GM18858 (cell line): ENCODE data around the gene VAC14.

Source experiments
- ATAC-seq: cut with Tn5 transposase; IDR thresholded peaks from one replicate; pipeline ENCODE4 v1.9.1; 2021; ENCODE audit not compliant: unreplicated experiment

Gene VAC14

DNA sequence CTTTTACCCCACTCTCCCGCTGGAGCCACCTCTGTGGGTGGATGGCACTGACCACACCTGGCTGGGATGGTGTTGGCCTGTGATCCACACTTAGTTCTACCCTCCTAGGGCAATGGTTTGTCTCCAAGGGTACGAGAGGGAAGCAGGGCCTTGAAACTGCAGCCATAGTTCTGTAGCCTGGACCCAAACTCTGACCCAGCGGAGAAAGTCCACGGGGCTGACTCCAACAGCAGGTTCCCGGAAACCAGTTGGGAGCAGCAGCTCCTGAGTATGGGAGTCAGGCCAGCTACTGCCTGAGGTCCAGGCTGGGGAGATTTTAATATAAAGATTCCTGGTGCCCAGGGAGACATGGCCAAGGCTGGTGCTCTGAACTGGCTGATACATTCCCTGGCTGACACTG, 91.5 kb downstream of the VAC14 start:
- no peak for ATAC-seq

DNA sequence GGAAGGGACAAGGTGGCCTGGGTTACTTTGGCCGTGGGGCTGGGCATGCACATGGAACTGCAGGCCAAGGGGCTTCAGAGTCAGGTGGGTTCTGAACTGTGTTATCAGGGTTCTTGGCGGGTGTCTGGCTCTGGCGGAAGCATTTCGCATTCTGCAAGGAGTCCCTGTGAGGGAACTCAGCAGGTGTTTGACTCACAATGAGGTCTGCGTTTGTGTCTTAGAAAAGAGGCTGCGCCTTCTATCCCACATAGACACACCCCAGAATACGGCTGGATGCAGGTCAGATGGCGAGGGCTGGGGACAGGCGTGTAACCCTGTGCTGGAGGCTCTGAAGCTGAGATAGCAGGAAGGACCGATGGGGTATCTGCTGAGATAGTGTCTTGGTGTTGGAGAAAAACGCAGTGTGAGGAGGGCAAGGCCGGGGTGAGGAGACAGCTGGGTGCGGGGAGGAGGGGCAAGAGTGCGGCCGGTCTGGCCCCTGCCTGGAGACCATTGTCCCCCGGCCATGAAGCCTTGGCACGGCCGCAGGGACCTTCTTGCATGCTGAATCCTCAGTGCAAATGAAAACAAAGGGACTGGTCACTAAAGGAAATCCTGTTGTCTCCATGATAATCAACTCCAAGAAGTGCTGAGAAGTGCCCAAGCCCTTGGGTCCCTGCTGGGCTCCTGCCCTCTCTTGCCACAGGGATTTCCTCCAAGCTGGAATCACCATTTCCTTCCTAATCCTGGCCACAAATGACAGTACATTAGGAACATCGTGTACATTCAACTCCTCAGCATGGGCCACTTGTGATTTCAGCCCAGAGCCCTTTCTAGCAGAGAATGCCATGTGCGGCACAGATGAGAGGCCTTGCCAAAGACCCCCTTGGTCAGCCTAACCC, 92.4 kb downstream of the VAC14 start:
- ATAC-seq: no peak

DNA sequence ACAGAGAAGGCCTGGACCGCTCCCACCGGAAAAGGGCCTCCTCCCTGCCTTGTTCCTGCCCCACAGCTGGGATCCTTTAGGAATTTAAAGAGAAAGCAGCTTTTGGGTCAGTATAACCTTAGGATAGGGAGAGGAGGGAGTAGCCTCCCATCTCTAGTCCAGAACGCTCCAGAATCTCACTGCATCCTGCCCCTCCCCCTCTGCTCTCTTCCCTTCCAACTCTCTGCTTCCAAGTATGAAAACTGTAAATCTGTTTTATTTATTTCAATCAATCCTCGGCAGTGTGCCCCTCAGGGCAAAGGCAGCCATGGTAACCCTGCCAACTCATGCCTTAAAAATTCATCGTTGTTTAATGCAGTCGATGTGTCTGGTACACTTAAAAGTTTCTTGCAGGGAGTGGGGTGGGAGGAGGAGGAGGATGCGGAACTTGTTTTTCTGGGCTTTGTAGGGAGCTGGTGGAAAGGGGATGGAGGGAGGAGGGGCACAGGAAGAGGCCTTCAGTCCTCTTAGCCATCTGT, 94.0 kb downstream of the VAC14 start:
- no peak for ATAC-seq

DNA sequence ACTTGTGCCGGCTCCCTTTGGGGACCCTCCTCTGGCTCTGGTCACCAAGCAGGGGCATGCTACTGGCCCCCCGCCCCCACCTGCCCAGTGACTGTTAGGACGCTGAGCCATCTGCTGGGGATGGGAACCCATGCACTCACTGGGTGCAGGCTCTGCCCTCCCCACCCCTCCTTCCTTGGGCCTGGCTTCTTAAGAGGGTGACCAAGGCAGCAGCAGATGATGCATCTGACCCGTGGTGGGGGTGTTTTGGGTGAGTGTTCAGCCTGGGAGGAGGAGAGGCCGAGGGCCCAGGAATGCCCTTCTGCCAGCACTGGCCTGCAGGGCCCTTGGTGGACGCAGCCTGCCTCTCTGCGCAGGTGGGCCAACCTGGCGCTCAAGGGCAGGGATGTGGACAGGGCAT, 95.9 kb downstream of the VAC14 start:
- no peak for ATAC-seq

DNA sequence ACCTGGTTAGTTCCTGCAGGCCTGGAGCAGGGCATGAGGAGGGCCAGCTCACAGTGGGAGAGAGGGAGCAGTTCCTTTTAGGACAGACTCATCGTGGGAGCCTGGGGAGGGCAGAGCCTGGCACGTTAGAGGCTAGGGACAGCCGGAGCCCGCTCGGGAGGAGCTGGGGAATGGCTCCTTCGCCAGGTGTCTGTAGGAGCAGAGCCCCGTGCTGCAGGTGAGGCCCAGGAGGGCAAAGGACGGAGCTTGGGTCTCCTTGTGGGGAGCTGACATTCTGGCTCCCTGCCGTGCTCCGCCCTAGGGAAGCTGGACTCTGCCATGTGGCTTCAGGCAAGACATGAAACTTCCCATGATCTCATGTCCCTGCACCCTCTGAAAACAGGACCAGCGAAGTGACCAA, 96.4 kb downstream of the VAC14 start:
- ATAC-seq: no peak

DNA sequence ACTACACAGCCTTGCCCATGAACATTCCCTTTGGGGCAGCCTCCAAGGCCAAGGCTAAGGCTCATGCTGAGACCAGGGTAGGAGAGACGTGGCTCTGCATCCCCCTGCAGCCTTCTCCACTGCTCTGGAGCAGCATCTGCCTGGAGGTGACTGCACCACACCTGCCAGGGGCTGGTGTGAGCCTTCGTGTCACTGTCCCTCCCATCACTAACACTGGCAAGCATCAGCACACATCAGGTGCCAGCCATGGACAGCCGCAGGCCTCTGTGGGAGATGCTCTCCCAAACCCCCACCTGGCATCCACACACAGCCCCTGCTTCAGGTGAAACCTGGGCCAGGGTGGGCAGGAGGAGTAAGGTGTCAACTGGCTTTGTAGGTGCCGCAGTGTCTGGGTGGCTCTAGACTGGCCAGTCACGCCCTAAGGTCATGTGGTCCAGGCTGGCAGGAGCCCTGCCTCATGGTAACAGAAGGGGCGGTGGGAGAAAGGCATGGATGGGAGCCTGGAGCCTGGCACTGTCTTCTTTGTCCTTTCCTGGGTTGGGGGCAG, 97.0 kb downstream of the VAC14 start:
- ATAC-seq: no peak

DNA sequence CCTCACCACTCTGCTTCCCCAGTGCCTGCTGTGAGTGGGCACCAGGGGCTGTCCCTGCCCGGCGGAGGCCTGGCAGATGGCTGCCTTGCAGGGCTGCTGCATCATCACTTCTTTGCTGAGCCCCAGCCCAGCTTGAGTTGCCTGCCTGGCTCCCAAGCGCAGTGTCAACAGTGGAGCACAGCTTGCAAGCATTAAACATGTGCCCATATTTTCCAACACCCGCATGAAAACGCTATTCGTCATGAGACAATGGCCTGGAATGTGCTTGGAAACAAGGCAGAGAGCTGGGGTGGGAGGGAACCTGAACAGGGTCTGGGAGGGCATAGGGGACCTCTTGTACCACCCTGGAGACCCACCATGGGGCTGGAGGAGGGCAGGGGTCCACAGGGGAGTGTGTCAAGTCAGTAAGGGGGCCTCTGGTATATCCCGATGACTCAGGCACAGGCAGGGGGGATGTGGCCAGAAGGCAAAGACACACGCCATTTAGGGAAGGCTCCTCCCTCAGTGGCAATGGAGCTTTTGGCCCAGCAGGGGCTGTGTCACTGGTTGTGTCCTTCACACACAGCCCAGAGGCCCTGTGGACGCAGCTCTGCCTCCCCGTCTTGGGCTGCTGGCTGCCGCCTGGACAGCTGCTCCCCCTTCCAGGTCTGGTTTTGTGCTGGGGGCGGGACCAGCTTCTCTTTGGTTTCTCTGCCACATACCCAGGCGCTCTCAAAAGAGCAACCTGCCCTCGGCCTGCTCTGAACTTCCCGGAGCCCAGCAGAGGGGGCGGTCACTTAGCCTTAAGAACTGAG, 97.7 kb downstream of the VAC14 start:
- ATAC-seq: no peak

DNA sequence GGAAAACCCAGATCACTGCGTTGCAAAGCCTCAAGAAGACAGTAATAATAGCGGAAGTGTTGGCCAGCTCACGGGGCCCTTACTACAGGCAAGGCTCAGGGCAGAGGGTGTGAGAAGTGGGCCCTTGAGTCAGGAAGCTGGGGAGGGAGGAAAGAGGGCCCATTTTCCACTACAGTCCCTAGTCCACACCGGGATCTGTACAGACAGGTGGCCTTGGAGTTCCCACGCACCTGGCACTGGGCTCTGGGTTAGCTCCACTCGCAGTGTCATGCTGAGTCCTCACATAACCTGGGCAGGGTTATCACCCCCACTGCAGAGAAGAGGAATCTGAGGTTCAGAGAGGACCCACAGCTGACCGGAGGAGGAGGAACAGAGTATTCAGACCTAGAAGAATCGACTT, 98.3 kb downstream of the VAC14 start:
- ATAC-seq: no peak

DNA sequence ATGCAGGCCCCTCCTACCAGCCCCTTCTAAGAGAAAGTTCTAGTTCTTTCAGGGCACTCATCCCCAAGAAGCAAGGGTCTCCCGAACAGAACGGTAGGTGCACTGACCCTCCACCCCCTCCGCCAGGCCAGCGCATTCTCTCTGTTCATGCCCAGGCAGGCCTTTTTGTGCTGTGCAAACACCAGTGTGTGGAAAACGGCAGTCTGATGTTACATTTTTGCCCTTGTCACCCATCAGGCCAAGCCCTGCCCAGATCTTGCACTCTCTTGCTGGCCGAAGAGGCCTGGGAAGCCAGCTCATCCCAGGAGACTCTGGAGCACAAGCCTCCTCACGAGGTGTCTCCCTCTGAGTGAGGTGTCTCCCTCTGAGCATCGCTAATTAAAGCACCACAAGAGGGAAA, 99.0 kb downstream of the VAC14 start:
- ATAC-seq: no peak

DNA sequence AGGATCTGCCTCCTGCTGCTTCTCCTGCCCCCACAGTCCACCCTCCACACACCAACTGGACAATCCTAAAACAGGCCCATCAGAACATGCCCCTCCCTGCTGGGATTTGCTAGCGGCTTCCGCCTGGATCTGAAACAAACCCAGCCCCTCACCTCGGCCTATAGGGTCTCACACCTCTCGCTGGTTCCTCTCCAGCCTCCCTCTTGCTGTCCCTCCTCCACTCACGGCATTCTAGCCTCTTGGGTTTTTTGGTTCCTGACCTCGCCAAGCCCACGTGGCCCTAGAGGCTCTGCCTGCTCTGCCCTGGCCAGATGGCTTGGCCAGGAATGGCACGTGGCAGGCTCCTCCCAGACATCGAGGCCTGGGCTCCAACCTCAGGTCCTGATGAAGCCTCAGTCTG, 99.4 kb downstream of the VAC14 start:
- ATAC-seq: no peak

DNA sequence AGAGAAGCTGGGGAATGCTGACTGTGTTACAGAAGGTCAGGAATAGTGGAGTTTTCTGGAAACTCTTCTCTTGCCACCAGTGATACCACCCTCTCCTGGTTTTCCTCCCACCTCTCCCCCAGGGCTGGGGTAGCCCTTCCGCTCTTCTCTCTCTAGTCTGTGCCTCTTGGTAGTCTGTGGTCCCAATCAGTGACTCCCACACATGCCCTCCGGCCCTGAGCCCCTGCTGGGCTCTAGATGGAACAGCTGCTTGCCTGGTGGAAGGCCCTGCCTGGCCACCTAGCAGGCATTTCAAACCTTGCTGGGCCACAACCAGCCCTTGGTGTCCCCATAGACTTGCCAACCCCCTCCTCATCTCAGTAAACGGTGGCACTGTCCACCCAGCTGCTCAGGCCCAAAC, 99.9 kb downstream of the VAC14 start:
- no peak for ATAC-seq

DNA sequence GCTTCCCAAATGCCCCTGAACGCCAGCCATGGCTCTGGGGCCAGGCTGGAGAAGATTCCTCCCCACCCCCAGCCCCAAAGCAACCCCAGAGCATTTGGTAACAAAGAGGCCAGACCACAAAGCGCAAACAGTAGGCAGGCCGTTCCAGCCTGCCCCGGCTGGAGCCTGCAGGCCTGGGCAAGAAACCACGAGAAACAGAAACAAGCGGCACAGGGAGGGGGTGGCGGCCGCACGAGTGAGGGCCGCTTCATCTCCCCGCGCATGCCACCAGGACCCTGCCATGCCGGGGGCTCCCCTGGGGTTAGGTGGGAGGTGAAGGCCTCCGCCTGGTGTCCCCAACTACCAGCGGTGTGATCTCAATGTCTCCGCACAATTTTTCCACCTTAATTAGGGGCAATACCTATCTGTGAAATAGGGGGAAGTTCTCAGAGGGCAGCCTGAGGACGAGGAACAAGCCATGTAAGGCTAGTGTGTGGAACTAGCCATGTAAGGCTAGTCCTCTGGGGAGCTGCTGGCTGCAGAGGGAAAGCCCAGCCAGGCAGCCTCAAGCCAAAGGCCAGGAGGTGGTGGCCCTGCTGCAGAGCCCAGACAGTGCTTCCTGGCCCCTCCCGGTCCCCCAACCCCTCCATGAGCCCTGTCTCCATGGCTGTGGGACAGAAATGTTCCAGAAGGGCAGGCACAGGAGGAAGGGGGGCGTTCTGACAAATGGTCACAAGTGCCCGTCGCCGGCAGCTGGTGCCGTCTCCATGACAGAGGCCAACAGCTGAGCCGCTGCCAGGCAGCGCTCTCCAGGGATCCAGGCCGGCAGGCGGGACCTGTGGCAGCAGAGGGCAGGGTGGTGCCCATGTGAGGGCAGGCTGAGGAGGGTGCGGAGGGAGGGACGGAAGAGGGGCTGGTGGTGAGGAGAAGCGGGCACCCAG, 100.6 kb downstream of the VAC14 start:
- no peak for ATAC-seq

DNA sequence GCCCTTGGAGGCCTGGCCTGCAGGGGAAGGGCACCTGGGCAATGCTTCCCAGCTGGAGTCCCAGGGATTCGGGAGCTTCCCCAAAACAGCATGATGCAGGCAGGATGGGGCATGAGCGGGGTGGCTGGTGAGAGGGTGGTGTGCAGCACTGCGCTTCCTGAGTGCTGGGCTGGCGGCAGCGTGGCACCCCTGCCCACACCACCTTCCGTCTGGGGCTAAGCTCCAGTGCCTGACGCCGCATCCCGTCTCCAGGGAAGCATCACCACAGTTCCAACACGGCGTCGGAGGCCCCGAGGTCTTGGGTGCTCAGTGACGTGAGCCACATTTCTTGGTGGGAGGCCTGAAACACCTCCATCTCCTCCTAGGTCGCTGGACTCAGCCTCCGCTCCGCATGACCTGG, 101.3 kb downstream of the VAC14 start:
- ATAC-seq: no peak

DNA sequence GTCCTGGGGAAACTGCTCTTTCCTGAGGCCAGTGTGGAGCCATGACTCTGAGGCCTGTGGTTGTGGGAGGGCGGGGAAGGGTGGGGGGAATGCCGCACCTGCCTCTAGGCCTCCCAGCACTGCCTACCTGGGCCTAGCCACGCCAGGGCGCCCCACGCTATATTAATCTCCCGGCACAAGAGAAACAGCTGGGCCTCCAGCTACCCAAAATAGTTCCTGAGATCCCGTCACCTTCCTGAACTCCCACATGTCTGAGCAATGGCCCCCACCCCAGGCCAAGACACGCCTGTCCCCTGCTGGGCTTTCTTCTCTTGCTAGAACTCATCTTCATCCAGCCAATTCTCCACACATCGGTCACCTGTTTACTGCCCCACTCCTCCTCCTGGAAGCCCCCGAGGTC, 102.1 kb downstream of the VAC14 start:
- no peak for ATAC-seq

DNA sequence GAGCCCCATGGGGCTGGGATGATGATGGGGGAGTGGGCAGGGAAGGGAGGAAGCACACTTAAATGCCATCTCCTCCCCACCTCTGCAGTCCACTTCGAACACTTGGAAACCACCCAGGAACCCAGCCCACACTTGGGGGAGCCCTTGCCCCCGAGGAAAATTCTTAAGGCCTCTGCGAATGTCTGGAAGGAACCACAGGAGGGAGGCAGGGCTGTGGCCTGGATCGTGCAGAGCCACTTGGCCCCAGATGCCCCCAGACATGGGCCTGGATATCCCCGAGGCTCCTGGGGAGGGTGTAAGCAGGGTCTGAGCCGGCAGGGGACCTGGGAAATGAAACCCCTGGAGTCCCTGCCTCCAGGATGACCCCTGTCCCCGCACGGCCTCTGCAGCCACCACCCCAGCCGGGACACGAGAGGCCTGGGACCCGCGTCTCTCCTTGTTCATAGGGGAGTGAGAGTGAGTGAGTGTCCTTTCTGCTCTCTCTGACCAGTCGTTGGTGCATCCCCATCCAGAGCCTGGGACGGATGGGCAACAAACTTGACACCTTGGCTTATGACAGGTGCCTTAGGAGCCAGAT, 103.3 kb downstream of the VAC14 start:
- ATAC-seq: no peak

DNA sequence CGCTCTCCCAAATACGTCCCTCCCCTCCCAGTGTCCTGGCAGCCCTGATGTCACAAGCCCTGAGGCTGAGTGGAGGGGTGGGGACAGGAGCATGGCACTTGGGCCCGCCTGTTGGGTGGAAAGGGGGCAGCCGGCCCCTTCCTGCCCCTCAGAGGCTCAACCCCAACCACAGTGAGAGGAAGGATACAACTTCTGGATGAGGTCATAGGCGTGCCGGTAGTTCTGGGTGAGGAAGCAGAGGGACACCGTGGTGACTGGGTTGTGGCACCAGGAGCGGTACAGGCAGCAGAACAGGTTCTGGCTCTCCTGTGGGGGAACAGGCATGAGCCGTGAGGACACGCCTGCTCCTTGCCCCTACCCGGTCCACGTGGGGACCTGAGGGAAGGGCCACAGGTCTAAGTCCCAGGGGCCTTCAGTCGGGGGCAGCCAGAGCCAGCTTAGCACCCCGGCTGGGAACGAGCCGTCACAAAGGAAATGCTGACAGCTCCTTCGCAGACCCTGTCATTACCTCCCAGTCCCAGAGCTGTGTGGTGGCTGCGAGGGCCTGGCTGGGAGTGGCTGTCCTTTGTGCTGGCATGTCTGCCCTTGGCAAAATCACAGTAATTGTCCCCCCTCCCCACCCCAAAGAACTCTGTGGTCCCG, 103.9 kb downstream of the VAC14 start:
- no peak for ATAC-seq

DNA sequence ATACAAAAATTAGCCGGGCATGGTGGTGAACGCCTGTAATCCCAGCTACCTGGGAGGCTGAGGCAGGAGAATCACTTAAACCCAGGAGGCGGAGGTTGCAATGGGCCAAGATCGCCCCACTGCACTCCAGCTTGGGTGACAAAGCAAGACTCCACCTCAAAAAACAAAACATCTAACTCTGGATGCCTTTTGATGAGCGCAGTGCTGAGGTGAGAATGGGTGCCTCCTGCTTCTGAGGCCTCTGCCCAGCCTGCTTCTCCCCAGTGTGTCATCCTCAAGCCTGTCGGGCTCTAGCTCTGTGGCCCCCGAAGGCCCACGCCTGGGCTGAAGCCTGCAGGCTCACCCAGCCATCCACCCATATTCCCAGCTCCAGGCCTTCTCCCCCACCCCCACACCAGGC, 104.6 kb downstream of the VAC14 start:
- ATAC-seq: no peak

DNA sequence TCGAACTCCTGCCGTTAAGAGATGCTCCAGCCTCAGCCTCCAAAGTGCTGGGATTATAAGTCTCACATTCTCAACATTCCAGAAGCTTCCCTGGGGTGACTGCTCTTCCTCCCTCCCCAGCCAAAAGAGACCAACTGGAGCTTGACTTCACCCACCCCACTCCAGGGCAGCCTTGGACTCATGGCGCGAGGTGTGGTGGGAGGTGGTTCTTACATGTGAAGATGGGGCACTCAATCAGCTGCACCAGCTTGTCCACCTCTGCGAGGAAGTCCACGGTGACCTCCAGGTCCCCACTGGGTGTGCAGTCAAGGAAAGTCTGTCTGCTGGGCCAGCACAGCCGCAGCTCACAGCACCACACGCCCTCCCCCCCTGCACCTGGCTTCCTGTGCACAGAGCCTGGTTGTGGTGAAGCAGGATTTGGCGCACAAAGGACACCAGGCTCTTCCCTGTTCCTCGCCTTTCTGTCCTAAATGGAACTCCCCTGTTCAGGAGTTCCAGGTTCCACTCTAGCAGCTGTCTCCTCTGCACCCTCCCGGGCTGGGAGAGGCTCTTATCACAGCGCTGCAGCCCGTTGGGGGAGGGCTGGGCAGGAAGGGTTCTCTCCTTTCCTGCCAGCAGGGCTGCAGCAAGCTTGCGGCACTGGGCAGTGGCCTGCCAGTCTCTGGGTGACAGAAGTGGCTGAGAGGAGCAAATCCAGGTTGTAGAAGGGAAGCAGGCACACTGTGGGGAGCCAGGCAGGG, 105.5 kb downstream of the VAC14 start:
- no peak for ATAC-seq

DNA sequence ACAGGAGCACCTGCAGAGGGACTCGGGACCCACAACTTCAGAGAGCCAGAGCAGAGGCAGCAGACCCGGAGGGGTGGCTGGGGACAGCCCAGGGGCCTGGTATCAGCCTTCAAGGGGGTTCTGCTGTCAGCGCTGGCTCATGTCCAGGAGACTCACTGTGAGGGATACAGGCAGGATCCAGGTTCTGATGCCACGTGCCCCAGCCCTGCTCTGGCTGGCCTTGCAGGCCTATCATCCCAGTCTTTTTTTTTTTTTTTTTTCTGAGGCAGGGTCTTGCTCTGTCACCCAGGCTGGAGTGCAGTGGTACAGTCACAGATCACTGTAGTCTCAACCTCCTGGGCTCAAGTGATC, 106.1 kb downstream of the VAC14 start:
- ATAC-seq: no peak
